GM19193 (cell line): Measurements from ENCODE around the gene C9orf85.

Source experiments
- POLR2A ChIP-seq: IDR thresholded peaks from 4 replicates; pipeline ENCODE4 v1.6.1; 2011; ENCODE audit not compliant: insufficient read depth, insufficient read length; ENCODE audit errors: extremely low read depth

Gene C9orf85

DNA sequence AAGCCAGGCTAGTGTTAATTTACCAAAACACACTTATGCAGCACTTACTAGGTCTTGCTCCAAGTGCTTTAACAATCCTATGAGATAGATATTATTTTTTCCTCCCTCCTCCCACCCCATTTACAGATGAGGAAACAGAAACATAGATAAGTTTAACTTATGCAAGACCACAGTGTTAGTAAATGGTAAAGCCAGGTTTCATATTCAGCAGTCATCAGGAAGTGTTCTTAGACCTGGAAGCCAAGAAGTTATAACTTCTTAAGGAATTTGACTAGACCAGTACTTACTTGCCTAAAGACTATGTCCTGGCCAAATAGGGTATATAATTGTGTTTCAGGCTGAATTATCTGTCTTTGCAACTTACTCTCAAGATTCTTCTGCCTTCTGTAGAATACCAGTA lies 16.3 kb upstream of the C9orf85 start:
- TF ChIP-seq POLR2A: no peak

- TF ChIP-seq POLR2A: no peak
Observed at GRCh38 chr9:71895955-71896354, 15.5 kb upstream of the C9orf85 start.

DNA sequence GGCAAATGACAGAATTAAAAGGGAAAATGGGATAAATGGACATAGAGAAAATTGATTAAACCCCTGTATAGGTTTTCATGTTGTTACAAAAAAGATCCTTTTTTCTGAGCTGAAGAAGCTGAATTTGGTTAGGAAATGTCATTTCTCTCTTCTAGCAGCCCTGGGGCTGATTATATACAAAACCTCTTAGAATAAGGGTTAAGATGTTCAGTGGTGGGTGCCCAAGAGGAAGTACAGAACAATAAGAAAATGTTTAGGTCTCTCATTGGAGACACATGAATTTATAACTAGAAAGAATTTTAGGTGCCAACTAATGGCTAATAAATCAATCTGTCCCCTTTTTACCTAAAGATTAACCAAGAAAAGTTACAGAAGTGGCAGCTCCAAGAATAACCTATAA lies 14.7 kb upstream of the C9orf85 start:
- TF ChIP-seq POLR2A: no peak

DNA sequence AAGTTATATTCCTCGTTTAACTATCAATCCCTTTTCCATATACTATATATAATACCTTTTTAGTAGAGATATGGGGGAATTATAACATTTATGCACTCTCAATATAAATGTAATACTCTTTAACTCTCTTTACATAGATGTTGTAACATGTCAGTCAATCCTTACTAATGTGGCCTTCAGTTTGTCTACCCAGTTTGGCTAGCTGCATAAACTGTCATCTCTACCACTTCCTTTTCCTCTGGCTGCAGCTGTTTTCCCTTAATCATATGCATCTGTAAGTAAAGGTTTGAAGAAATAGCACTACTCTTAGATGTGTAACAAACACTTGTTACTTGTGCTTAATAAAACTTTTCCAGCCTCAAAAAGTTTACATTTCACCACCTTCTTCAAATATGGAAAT lies 13.9 kb upstream of the C9orf85 start:
- TF ChIP-seq POLR2A: no peak

DNA sequence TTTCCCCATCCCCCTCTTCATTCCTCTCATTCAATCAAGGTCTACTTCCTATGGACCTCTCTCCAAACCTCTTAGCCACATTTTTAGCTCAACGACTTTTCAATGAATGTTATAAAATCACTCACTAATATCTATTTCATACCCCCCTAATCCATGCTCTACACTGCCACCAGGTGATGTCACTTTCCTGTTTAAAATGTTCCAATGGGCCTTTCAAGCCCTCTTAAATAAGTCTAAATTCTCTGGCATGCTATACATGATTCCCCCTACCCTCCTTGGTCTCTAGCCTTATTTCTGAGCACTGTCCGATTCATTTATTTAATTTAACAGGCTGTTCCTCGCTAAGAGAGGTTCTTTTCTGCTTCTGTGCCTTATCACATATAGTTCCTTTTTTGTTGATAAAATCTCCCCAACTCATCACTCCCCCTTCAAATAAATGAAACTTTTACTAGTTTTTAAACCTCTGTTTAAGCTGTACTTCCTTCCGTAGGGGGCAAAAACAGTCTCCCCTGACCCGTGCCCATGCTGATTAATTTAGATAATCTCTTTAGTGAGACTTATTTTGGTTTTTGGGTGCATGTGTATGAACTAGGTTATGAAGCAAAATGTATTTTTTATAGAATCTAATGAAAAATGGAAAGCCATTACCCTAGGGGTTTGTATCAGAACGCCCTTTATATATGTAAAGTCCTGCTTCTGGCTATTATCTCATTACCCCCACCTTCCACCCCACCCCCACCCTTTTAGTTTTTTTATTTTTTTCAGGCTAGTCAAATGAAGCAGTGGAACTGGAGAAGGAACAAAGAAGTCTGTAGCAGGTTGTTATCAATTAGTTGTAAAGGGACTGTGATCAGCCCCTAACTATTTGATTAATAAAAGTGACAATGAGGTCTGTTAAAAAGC lies 9.5 kb upstream of the C9orf85 start:
- TF ChIP-seq POLR2A: no peak

GRCh38 chr9:71904076-71904475 lies 7.4 kb upstream of the C9orf85 start:
- no peak for TF ChIP-seq POLR2A

DNA sequence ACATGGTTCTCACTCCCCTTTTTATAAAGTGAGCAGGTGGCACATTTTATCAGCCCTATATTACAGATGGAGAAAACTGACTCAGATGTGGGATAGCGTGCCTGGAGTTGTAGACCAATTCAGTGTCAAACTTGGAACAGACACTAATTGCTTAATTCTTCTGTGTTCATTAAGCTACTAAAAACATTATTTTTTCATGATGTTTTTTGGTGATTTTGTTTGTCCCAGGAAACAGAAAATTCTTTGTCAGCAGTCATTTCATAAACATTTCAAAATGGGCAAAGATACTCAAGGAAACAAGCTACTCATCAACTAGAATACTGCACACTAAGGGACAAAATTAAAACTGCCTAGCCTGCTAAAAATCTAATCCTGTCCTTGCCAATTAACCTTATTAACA lies 2.6 kb upstream of the C9orf85 start:
- no peak for TF ChIP-seq POLR2A

GRCh38 chr9:71909887-71910649 lies 1.4 kb upstream of the C9orf85 start:
- no peak for TF ChIP-seq POLR2A

GRCh38 chr9:71910650-71911060 lies 784 bp upstream of the C9orf85 start:
- TF ChIP-seq POLR2A: no peak

GRCh38 chr9:71911908-71912335 lies 483 bp downstream of the C9orf85 start:
- TF ChIP-seq POLR2A: no peak

- TF ChIP-seq POLR2A: no peak
Observed at GRCh38 chr9:71915495-71915894, 4.1 kb downstream of the C9orf85 start.

GRCh38 chr9:71916834-71917534 lies 5.5 kb downstream of the C9orf85 start:
- TF ChIP-seq POLR2A: no peak

DNA sequence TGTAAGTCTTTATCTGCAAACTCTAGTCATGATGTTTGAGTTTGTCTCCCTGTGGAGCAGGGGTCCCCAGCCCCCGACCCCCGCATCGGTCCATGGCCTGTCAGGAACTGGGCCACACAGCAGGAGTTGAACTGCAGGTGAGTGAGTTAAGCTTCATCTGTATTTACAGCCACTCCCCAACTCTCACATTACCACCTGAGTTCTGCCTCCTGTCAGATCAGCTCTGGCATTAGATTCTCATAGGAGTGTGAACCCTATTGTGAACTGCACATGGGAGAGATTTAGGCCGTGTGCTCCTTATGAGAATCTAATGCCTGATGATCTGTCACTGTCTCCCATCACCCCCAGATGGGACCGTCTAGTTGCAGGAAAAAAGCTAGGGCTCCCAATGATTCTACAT lies 7.0 kb downstream of the C9orf85 start:
- no peak for TF ChIP-seq POLR2A

DNA sequence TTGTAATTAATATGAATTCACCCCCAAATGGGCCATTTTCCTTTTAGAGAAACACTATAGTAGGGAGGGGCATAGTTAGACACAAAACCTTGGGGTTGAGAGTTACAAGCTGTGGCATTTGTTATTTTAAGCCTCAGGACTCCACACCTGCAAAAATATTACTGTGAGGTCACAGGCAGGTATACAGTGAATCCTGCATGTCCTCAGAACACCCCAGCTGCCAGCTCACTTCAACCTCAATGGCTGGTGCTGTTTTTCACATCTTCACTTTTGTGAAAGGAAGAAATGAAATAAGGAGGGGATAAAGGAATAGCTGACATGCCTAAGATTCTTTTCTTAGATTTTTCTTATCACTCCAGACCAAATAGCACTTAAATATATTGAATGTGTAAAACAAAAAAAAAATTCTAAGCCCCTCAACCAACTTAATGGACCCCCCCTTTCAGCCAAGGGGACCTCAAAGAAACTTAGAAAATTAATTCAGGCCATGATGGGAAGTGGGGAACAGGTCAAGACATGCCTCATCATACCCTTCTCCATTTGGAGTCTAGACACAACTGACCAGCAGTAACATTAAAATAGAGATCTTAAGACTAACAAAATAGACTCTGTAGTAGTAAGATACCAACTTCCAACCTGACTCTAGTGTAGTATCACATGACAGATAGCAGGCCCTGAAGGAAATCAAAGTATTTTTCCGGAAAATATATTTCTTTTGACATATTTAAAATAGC lies 9.2 kb downstream of the C9orf85 start:
- no peak for TF ChIP-seq POLR2A

GRCh38 chr9:71921190-71921814 lies 9.9 kb downstream of the C9orf85 start:
- TF ChIP-seq POLR2A: no peak

GRCh38 chr9:71924576-71924975 lies 13.1 kb downstream of the C9orf85 start:
- no peak for TF ChIP-seq POLR2A
